B cell (primary cell): ENCODE data around the gene PLAA.

Source experiments
- EZH2 ChIP-seq: IDR thresholded peaks from 2 replicates; pipeline ENCODE4 v1.6.1; 2012; ENCODE audit warnings: borderline replicate concordance, low read depth, mild to moderate bottlenecking, moderate library complexity, low read length; ENCODE audit not compliant: insufficient read depth, poor library complexity, severe bottlenecking
- TF ChIP-seq, protein P1 (sequence below): fragments of 200-600 bp; IDR thresholded peaks from one replicate; pipeline ENCODE4 v1.8.0; 2022; ENCODE audit warnings: antibody characterized with exemption, mild to moderate bottlenecking

DNA sequence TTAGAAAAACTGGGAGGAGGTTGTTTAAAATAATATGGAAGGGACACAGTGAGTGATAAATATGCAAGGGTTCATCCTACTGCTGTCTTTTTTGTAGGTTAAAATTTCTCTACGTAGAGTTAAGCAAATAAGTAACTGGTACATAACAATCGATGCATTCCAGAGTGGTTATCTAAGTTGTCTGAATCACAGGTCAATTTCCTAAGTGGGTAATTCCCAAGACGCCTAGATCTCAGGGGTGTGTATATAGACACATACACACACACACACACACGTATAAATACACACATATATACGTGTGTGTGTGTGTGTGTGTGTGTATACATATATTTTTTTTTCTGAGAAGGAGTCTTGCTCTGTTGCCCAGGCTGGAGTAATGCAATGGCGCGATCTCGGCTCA, 76.8 kb downstream of the PLAA start:
- TF ChIP-seq, protein P1, sequence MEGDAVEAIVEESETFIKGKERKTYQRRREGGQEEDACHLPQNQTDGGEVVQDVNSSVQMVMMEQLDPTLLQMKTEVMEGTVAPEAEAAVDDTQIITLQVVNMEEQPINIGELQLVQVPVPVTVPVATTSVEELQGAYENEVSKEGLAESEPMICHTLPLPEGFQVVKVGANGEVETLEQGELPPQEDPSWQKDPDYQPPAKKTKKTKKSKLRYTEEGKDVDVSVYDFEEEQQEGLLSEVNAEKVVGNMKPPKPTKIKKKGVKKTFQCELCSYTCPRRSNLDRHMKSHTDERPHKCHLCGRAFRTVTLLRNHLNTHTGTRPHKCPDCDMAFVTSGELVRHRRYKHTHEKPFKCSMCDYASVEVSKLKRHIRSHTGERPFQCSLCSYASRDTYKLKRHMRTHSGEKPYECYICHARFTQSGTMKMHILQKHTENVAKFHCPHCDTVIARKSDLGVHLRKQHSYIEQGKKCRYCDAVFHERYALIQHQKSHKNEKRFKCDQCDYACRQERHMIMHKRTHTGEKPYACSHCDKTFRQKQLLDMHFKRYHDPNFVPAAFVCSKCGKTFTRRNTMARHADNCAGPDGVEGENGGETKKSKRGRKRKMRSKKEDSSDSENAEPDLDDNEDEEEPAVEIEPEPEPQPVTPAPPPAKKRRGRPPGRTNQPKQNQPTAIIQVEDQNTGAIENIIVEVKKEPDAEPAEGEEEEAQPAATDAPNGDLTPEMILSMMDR: no peak
- no peak for TF ChIP-seq EZH2
